Measurements from ENCODE around the gene LMBR1. TPM values are rescaled to one million over a fixed set of nuclear protein-coding genes. Genes with fewer than 3 reads are reported as not detected.
A peak's percentile ranks its signal among the peaks of the same experiment; 100 is the strongest.

The LMBR1 gene
- total and polyA plus RNA-seq, 2 of the 13 experiments (the other 11 are each of a cell fraction or from before 2014, with no cell fraction given) = 20.9 to 39.6 TPM

DNA sequence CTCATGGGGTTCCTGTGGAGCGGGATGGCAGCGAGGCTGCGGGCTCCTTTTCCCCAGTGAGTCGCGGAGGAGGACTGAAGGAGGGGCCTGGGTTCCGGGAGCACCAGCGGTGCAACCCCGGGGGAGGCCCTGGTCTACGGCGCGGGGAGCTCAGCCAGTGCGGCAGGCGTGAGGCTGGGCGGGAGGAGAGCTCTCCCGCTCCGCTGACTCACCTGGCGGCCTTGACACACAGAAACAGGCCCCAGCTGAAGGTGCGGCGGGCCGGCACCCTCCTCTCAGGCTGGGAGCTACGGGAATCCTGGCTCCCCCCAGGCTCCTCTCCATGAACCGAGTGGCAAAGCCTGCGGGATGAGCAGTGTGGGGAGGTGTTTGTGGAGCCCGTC is 49.7 kb upstream of the LMBR1 start (continued):
- peak; percentile 82 for TF ChIP-seq ZNF263 (CRISPR knock-in tag; IDR thresholded peaks at IDR 0.05)
- TF ChIP-seq MYC (CRISPR knock-in tag; IDR thresholded peaks at IDR 0.05; ENCODE audit: borderline replicate concordance) = no peak
- no peak for TF ChIP-seq TARDBP (CRISPR knock-in tag; IDR thresholded peaks at IDR 0.05)
- peak; percentile 75 for TF ChIP-seq FOSL2 (CRISPR knock-in tag; IDR thresholded peaks at IDR 0.05)
- TF ChIP-seq ZUFSP (CRISPR knock-in tag; IDR thresholded peaks at IDR 0.05; ENCODE audit: borderline replicate concordance) = no peak
- peak; percentile 34; the same call in 1 of the 2 replicates for TF ChIP-seq ZBTB38 (CRISPR knock-in tag; IDR thresholded peaks at IDR 0.05)
- TF ChIP-seq, protein P1, sequence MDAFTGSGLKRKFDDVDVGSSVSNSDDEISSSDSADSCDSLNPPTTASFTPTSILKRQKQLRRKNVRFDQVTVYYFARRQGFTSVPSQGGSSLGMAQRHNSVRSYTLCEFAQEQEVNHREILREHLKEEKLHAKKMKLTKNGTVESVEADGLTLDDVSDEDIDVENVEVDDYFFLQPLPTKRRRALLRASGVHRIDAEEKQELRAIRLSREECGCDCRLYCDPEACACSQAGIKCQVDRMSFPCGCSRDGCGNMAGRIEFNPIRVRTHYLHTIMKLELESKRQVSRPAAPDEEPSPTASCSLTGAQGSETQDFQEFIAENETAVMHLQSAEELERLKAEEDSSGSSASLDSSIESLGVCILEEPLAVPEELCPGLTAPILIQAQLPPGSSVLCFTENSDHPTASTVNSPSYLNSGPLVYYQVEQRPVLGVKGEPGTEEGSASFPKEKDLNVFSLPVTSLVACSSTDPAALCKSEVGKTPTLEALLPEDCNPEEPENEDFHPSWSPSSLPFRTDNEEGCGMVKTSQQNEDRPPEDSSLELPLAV (CRISPR knock-in tag; conservative IDR thresholded peaks at IDR 0.05; ENCODE audit: low read depth) = no peak
- 0 out of 2 replicates have a peak, but pooled peaks have one; percentile 48 for TF ChIP-seq DZIP1 (CRISPR knock-in tag; IDR thresholded peaks at IDR 0.05)
- no peak for TF ChIP-seq FOXK2 (IDR thresholded peaks at IDR 0.05)
- peak; percentile 73 for TF ChIP-seq ZBTB33 (CRISPR knock-in tag; IDR thresholded peaks at IDR 0.05)
- TF ChIP-seq, protein P2, sequence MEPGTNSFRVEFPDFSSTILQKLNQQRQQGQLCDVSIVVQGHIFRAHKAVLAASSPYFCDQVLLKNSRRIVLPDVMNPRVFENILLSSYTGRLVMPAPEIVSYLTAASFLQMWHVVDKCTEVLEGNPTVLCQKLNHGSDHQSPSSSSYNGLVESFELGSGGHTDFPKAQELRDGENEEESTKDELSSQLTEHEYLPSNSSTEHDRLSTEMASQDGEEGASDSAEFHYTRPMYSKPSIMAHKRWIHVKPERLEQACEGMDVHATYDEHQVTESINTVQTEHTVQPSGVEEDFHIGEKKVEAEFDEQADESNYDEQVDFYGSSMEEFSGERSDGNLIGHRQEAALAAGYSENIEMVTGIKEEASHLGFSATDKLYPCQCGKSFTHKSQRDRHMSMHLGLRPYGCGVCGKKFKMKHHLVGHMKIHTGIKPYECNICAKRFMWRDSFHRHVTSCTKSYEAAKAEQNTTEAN (CRISPR knock-in tag; conservative IDR thresholded peaks at IDR 0.05) = no peak
- TF ChIP-seq NR2F2 (IDR thresholded peaks at IDR 0.05; ENCODE audit: borderline replicate concordance, low read depth) = no peak
- TF ChIP-seq ARNT2 (CRISPR knock-in tag; IDR thresholded peaks at IDR 0.05; ENCODE audit: low read depth) = no peak
- no peak for TF ChIP-seq MATR3 (CRISPR knock-in tag; IDR thresholded peaks at IDR 0.05)
- TF ChIP-seq ZFY (CRISPR knock-in tag; IDR thresholded peaks at IDR 0.05) = no peak
- no peak for TF ChIP-seq ZNF12 (CRISPR knock-in tag; IDR thresholded peaks at IDR 0.05)
- TF ChIP-seq RFX5 (IDR thresholded peaks at IDR 0.05; ENCODE audit: low read depth, low read length) = no peak
- TF ChIP-seq ZNF572 (CRISPR knock-in tag; IDR thresholded peaks at IDR 0.05) = 0 out of 2 replicates have a peak, but pooled peaks have one; percentile 12
- TF ChIP-seq CHD4 (IDR thresholded peaks at IDR 0.05; ENCODE audit: borderline replicate concordance, low read length) = no peak
- no peak for TF ChIP-seq ZFYVE20 (CRISPR knock-in tag; IDR thresholded peaks at IDR 0.05; ENCODE audit: borderline replicate concordance, low read depth)
- no peak for TF ChIP-seq ZNF431 (CRISPR knock-in tag; IDR thresholded peaks at IDR 0.05; ENCODE audit: borderline replicate concordance, low read depth)
- TF ChIP-seq KMT2B (CRISPR knock-in tag; IDR thresholded peaks at IDR 0.05) = no peak
- no peak for TF ChIP-seq ZFP37 (CRISPR knock-in tag; IDR thresholded peaks at IDR 0.05; ENCODE audit: borderline replicate concordance)

Measured in HepG2 (cell line).